ENCODE data around the gene ZNF527.

DNA sequence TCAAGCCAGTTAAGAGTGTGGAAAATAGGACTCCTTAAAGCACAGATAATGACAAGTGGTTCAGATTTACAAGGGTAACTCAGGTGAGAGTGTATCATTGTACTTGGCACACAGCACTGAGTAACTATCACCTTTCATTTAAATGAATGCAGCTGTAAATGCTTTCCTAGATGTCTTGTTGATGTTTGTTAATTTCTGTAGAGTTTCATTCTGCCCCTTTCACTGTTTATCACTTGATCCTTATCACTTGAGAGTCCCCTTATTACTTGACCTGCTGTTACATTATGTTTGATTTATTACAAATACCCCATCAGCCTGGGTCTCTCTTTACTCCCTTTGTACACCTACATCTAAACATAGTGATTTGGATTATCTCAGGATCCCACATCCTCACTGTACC, 38.1 kb upstream of the ZNF527 start:
- TF ChIP-seq, protein P1, sequence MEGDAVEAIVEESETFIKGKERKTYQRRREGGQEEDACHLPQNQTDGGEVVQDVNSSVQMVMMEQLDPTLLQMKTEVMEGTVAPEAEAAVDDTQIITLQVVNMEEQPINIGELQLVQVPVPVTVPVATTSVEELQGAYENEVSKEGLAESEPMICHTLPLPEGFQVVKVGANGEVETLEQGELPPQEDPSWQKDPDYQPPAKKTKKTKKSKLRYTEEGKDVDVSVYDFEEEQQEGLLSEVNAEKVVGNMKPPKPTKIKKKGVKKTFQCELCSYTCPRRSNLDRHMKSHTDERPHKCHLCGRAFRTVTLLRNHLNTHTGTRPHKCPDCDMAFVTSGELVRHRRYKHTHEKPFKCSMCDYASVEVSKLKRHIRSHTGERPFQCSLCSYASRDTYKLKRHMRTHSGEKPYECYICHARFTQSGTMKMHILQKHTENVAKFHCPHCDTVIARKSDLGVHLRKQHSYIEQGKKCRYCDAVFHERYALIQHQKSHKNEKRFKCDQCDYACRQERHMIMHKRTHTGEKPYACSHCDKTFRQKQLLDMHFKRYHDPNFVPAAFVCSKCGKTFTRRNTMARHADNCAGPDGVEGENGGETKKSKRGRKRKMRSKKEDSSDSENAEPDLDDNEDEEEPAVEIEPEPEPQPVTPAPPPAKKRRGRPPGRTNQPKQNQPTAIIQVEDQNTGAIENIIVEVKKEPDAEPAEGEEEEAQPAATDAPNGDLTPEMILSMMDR (IDR thresholded peaks at IDR 0.05 in 8 of 11, conservative IDR thresholded peaks at IDR 0.05 in 3 of 11) = no peak
- TF ChIP-seq POLR2A (IDR thresholded peaks at IDR 0.05) = no peak
- TF ChIP-seq POLR2AphosphoS5 (IDR thresholded peaks at IDR 0.05) = no peak

All from spleen (tissue), 7 donors.